Tongue (tissue), 2 donors: ENCODE measurements around the gene WWOX. TPM values are rescaled to one million over a fixed set of nuclear protein-coding genes. Genes with fewer than 3 reads are reported as not detected.

Experiments used
- DNase-seq: peaks from one replicate; pipeline ENCODE4 v3.0.0-alpha.2; 2015
- total RNA-seq: library from RNA; depleted of rRNA; stranded (reverse); fragments of >200 nt; gene quantifications from one replicate; pipeline ENCODE4 v1.2.3, GENCODE V29; 2014

The WWOX gene
- total RNA-seq, 1 donor from 2014 or later: 60.5 TPM

- no peak for DNase-seq
These were observed 303.4 kb downstream of the WWOX start for GRCh38 chr16:78402833-78403232.

GRCh38 chr16:78405040-78405439, 305.6 kb downstream of the WWOX start:
- no peak for DNase-seq

- DNase-seq: no peak
These were observed 306.4 kb downstream of the WWOX start for GRCh38 chr16:78405833-78406232.

- no peak for DNase-seq
These were observed 307.7 kb downstream of the WWOX start for GRCh38 chr16:78407191-78407590.

DNA sequence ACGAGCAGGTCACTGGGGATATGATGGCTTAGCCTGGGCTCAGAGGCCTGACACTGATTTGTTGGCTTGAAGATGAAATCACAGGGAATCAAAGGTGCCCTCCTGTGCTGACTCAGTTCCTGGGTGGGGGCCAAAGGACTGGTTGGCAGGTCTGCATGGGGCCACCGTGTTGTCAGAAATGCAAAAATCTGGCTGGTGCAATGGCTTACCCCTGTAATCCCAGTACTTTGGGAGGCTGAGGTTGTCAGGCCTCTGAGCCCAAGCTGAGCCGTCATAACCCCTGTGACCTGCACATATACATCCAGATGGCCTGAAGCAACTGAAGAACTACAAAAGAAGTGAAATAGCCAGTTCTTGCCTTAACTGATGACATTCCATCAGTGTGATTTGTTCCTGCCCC, 314.2 kb downstream of the WWOX start:
- DNase-seq: no peak

DNA sequence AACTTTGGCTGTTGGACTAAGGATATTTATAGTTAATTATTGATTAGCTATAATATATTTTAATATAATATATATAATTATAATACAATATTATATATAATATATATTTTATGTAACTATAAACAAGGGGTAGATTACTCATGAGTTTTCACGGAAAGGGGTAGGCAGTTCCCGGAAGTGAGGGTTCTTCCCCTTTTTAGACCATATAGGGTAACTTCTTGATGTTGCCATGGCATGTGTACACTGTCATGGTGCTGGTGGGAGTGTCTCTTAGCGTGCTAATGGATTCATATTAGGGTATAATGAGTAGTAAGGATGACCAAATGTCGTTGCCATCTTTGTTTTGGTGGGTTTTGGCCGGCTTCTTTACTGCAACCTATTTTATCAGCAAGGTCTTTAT, 315.6 kb downstream of the WWOX start:
- no peak for DNase-seq

- no peak for DNase-seq
These were observed 316.2 kb downstream of the WWOX start for GRCh38 chr16:78415669-78416068.

GRCh38 chr16:78416400-78416799, 316.9 kb downstream of the WWOX start:
- no peak for DNase-seq

DNA sequence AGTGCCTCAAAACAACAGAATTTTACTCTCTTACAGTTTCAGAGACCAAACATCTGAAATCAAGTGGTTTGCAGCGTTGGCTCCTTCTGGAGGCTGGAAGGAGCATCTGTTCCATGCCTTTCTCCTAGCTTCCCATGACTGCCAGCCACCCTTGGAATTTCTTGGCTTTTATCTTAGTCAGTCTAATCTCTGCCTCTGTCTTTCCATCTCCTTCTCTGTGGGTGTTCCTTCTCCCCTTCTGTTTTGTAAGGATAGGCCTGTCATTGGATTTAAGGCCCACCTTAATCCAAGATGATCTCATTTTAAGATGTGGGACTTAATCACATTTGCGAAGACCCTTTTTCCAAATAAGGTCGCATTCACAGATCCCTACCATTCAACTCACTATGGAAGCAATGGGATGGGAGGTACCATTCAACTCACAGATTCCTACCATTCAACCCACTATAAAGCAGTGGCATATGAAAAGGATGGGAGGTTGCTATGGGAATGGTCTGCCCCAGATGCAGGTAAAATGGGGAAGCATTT, 321.8 kb downstream of the WWOX start:
- no peak for DNase-seq

GRCh38 chr16:78425281-78425680, 325.8 kb downstream of the WWOX start:
- DNase-seq: no peak

GRCh38 chr16:78425891-78426510, 326.5 kb downstream of the WWOX start:
- no peak for DNase-seq

DNA sequence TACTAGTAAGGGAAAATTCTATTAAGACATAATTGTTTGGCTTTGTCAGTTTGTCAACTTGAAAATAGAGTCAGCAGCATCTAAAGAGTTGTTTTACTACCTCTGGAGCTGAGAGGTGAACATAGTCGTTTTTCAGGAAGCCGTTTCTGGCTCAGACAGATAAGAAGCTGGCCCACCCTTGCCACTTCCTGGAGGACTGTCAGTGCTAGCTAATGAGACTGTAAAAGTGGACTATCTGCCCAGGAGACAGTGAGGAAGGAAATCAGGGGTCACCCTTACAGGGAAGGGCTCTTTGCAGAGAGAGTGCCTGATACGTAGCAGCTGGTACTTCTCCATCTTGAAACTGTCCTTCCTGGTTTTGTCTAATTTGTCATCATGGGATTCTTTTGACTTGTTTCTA, 328.7 kb downstream of the WWOX start:
- no peak for DNase-seq

DNA sequence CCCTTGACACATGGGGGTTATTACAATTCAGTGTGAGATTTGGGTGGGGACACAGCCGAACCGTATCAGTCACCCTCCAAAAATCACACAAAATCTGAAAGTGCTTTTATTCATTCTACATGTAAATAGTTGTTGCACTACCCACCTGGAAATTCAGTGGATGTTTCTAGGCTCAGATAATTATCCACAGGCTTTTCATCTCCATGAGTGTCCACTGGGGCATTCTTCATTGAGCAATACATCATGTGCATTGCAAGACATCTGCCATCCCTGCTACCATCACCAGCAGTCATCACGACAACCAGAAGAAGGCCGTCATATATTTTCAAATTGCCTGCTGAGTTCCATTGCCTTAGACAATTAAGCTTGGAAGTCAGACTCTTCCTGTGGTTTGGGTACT, 330.8 kb downstream of the WWOX start:
- DNase-seq: no peak

DNA sequence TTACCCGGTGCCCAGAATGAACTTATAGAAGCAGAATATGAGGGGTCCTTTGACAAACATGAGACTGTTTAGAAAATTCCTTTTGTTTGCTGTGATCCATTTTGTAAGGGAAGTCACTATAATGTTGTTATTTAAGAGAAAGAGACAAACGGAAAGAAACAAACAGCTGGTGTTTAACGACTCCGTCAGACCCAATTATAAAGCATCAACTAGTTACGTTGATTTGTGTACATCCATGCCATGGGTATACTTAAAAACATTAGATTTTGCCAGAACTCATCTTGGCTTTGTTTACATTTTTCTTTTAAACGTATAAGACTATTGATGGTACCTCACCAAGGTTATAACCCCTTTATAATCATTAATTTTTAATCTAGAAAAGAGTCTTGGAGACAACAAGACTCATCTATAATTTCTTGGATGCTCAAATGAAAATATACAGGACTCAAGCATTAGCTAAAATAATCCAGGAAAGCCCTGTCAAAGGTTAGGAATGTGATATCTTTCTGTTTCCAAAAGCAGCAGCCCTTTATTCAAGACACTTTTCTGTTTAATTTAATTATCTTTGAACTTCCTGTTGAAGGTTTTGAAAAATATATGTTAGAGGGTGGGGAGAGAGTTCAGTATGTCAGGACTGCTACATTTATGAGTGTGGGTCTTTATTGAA, 331.7 kb downstream of the WWOX start:
- no peak for DNase-seq

DNA sequence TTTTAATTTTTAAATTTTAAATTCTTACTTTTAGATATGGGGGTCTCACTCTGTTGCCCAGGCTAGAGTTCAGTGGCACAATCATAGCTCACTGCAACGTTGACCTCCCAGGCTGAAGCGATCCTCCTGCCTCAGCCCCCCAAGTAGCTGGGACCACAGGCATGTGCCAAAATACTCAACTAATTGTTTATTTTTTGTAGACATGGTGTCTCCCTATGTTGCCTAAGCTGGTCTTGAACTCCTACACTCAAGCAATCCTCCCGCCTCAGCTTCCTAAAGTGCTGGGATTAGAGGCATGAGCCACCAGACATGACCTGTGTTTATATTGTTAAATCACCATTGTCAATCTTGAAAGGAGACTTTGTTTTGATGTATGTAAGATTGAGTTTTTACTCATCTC, 332.2 kb downstream of the WWOX start:
- DNase-seq: no peak

- DNase-seq: no peak
These were observed 333.0 kb downstream of the WWOX start for GRCh38 chr16:78432451-78432850.

- no peak for DNase-seq
These were observed 333.7 kb downstream of the WWOX start for GRCh38 chr16:78433116-78433515.

GRCh38 chr16:78434401-78434800, 334.9 kb downstream of the WWOX start:
- DNase-seq: no peak

DNA sequence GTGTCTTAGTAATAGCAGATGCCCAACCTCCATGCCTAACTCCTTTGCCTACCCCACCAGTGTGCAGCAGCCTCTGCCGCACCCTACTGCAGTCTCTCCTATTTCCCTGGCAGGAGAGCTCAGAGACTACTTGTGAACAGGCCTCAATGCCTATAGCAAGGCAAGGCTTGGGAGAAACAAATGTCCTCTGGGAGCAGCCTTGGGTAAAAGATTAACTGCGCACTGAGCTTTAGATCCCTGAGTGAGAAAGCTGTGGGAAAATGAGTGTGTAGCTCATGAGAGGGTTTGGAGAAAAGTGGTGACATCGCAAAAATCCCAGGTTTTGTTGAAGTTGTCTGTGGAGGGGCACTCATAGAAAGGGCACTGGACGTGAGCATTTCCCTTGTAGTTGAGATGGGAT, 335.8 kb downstream of the WWOX start:
- DNase-seq: no peak

- DNase-seq: no peak
These were observed 336.6 kb downstream of the WWOX start for GRCh38 chr16:78436023-78436422.

DNA sequence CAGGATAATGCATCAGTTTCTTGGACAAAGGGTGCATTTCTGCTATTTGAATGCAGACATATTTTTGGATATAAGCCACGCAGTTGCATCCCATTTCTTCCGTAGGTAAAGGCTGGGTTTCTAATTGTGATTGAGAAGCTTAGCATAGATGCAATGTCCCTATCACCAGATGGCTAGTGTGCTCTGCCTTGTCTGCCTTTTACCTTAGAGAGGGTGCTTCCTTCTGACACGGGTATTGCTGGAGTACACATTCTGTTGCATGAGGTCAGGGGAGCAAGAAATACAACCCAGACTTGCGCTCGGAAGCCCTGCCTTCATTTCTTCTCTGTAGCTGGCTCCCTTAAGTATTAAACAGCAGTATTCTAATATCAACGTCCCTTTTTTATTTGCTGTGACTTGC, 337.4 kb downstream of the WWOX start:
- DNase-seq: no peak

GRCh38 chr16:78437352-78437968, 338.0 kb downstream of the WWOX start:
- peak; percentile 34 for DNase-seq

DNA sequence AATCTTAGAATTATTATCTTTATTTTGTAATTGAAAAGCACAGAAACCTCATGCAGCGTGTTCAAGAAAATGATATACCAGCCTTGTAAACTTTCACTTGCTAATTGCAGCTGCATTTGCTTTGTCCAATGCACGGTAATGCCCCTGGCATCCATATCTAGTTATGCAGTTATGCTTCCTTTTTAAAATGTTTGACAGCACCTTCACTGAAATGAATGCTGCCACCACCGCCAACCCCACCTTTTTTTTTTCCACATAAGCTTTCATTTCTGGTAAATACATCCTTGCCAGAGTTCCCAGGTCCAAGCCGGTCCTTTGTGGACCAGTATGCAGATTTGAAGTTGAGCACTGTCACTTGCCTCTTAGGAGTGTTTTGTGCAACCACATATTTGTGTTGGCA, 338.8 kb downstream of the WWOX start:
- DNase-seq: no peak

DNA sequence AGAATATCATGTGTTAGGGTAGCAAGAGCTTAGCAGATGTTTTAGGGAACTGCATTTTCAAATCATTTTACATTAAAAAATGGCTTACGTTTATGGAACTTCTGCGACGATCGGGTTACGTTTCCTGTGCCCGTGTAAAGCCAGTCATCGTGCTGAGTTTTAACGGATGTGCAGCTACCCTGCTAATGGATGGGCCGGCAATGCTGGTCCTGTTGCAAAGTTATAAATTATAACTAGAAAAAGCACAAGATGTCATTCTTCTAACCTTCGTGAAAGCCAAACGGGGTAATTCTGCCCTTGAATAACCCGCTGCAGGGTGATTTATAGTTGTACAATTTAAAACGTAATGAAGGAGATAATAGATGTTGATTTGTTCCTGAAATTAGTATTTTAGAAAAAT, 339.2 kb downstream of the WWOX start:
- DNase-seq: no peak
